Colonic mucosa (tissue), 4 donors: ENCODE results near the gene GGT1. TPM values are rescaled to one million over a fixed set of nuclear protein-coding genes. Genes with fewer than 3 reads are reported as not detected.
A peak's percentile ranks its signal among the peaks of the same experiment; 100 is the strongest.
"Not testable (repeated sequence)": the region's sequence is repeated elsewhere in the genome, so short reads cannot be mapped to it uniquely, and the experiment has no call there.

ENCODE experiments used
- DNase-seq: peaks from one replicate; pipeline ENCODE4 v3.0.0-alpha.2; 2020
- H3K27ac ChIP-seq: fragments of 200-600 bp; one replicate; pipeline ENCODE4 v1.8.0; 2021
- H3K27me3 ChIP-seq: fragments of 200-600 bp; one replicate; pipeline ENCODE4 v1.8.0; 2021
- H3K36me3 ChIP-seq: fragments of 200-600 bp; one replicate; pipeline ENCODE4 v1.8.0; 2021
- H3K4me1 ChIP-seq: fragments of 200-600 bp; one replicate; pipeline ENCODE4 v1.8.0; 2021; ENCODE audit warnings: mild to moderate bottlenecking
- H3K4me3 ChIP-seq: fragments of 200-600 bp; one replicate; pipeline ENCODE4 v1.8.0; 2021
- H3K9ac ChIP-seq, 2 donors: one replicate each; pipeline ENCODE4 v1.7.0; 2013; ENCODE audit warnings: control low read depth in 2 of 2, low read depth in 2 of 2, low read length in 2 of 2
- H3K9me3 ChIP-seq: fragments of 200-600 bp; one replicate; pipeline ENCODE4 v1.8.0; 2021
- CTCF ChIP-seq: fragments of 200-600 bp; IDR thresholded peaks from one replicate; pipeline ENCODE4 v1.8.0; 2022; ENCODE audit warnings: antibody characterized with exemption, mild to moderate bottlenecking
- intact Hi-C: fragments of 100-400 bp; cut with DNase I; formaldehyde crosslinking; loops from one replicate; pipeline ENCODE4 v1.14.1; 2022
- total RNA-seq, 2 donors: library from RNA; stranded (reverse); fragmentation: NEBNext Ultra II Directional in 1 of 2; extraction: Animal tissue kit (Norgen Biotek cat#: 25700) in 1 of 2; gene quantifications; one replicate each; pipeline ENCODE4 v1.2.1, GENCODE V29; 2021
- donor health status: healthy.
- donor health status: DM: no; HTN: no; CAD: no.
- donor health status: DM: no; HTN: no; CAD: no.

The GGT1 gene
- total RNA-seq, 2 donors from 2014 or later: 16.8 to 50.4 TPM

- no peak for TF ChIP-seq CTCF
- no peak overlapping the region for H3K4me3 ChIP-seq
- no peaks in the 10 kb centered on the region for H3K27me3 ChIP-seq
- peak; percentile 88 for DNase-seq
- intact Hi-C loops: loop anchor here (5.0 kb wide), 1 partner anchor 924 kb away; no protein-coding TSS in a partner anchor
- H3K9me3 ChIP-seq: no peaks in the 10 kb centered on the region
- peak overlapping the region; percentile 65 for H3K27ac ChIP-seq
- no peaks in the 10 kb centered on the region for H3K36me3 ChIP-seq
- peak overlapping the region in 1 of 2 donors; percentile 4 for H3K9ac ChIP-seq
- H3K4me1 ChIP-seq: peaks cover 11% of the 10 kb centered on the region
Measured at GRCh38 chr22:24601217-24602104, 1.5 kb upstream of the GGT1 start.

GRCh38 chr22:24602105-24602749, 766 bp upstream of the GGT1 start:
- not testable (repeated sequence) for DNase-seq
- peak overlapping the region; percentile 15 for H3K27ac ChIP-seq

GRCh38 chr22:24603770-24604629, 1.0 kb downstream of the GGT1 start:
- H3K9me3 ChIP-seq, H3K27me3 ChIP-seq, H3K36me3 ChIP-seq, H3K9ac ChIP-seq: not testable (repeated sequence)
- intact Hi-C loops: loop anchor here (5.0 kb wide), 1 partner anchor 927 kb away; no protein-coding TSS in a partner anchor
- Histone ChIP-seq H3K4me3 (peak overlapping the region; percentile 11), H3K27ac (peak overlapping the region; percentile 69), H3K4me1 (peaks cover 11% of the 10 kb centered on the region)
- peak; percentile 54 for DNase-seq

More at GRCh38 chr22:24602105-24602749, 766 bp upstream of the GGT1 start:
- H3K36me3 ChIP-seq, H3K9me3 ChIP-seq, H3K27me3 ChIP-seq, H3K4me3 ChIP-seq: not testable (repeated sequence)
- intact Hi-C loops: loop anchor here (5.0 kb wide), 1 partner anchor 925 kb away; no protein-coding TSS in a partner anchor
- Histone ChIP-seq H3K9ac (peak overlapping the region in 1 of 2 donors; percentile 4), H3K4me1 (peaks cover 11% of the 10 kb centered on the region)

GRCh38 chr22:24606340-24606739, 3.3 kb downstream of the GGT1 start:
- peak; percentile 24 for DNase-seq
- intact Hi-C loops, H3K27me3 ChIP-seq, H3K9me3 ChIP-seq, H3K27ac ChIP-seq, H3K9ac ChIP-seq, H3K4me1 ChIP-seq, H3K36me3 ChIP-seq, H3K4me3 ChIP-seq: not testable (repeated sequence)

GRCh38 chr22:24607429-24607983, 4.5 kb downstream of the GGT1 start:
- intact Hi-C loops, H3K36me3 ChIP-seq, H3K9ac ChIP-seq, H3K27me3 ChIP-seq, H3K27ac ChIP-seq, H3K9me3 ChIP-seq, H3K4me1 ChIP-seq: not testable (repeated sequence)
- DNase-seq: peak; percentile 63
- peak overlapping the region; percentile 21 for H3K4me3 ChIP-seq

- H3K27ac ChIP-seq, H3K4me1 ChIP-seq, H3K27me3 ChIP-seq, H3K9ac ChIP-seq, intact Hi-C loops, DNase-seq, H3K36me3 ChIP-seq, H3K4me3 ChIP-seq, H3K9me3 ChIP-seq: not testable (repeated sequence)
Measured at GRCh38 chr22:24608327-24608726, 5.3 kb downstream of the GGT1 start.

- H3K36me3 ChIP-seq, DNase-seq, H3K9ac ChIP-seq, H3K27me3 ChIP-seq, H3K9me3 ChIP-seq, intact Hi-C loops, H3K4me1 ChIP-seq, H3K4me3 ChIP-seq, H3K27ac ChIP-seq: not testable (repeated sequence)
Measured at GRCh38 chr22:24609888-24610287, 6.9 kb downstream of the GGT1 start.

- H3K9me3 ChIP-seq, H3K4me1 ChIP-seq, H3K36me3 ChIP-seq, H3K9ac ChIP-seq, H3K27me3 ChIP-seq, H3K4me3 ChIP-seq, intact Hi-C loops, H3K27ac ChIP-seq, DNase-seq: not testable (repeated sequence)
Measured at GRCh38 chr22:24614794-24615193, 11.8 kb downstream of the GGT1 start.

GRCh38 chr22:24621244-24621643, 18.3 kb downstream of the GGT1 start:
- DNase-seq, intact Hi-C loops, H3K36me3 ChIP-seq, H3K4me1 ChIP-seq, H3K9me3 ChIP-seq, H3K27me3 ChIP-seq, H3K27ac ChIP-seq, H3K9ac ChIP-seq, H3K4me3 ChIP-seq: not testable (repeated sequence)

GRCh38 chr22:24622596-24622995, 19.6 kb downstream of the GGT1 start:
- H3K9me3 ChIP-seq, DNase-seq, intact Hi-C loops: not testable (repeated sequence)

GRCh38 chr22:24627911-24628310, 24.9 kb downstream of the GGT1 start:
- DNase-seq, H3K27me3 ChIP-seq, H3K27ac ChIP-seq, H3K36me3 ChIP-seq, H3K9ac ChIP-seq, intact Hi-C loops, H3K9me3 ChIP-seq, H3K4me3 ChIP-seq, H3K4me1 ChIP-seq: not testable (repeated sequence)

More at GRCh38 chr22:24622596-24622995, 19.6 kb downstream of the GGT1 start:
- H3K9ac ChIP-seq, H3K27ac ChIP-seq, H3K36me3 ChIP-seq, H3K4me1 ChIP-seq, H3K4me3 ChIP-seq, H3K27me3 ChIP-seq: not testable (repeated sequence)
